ENCODE data around the gene NPR2.

NPR2 gene

DNA sequence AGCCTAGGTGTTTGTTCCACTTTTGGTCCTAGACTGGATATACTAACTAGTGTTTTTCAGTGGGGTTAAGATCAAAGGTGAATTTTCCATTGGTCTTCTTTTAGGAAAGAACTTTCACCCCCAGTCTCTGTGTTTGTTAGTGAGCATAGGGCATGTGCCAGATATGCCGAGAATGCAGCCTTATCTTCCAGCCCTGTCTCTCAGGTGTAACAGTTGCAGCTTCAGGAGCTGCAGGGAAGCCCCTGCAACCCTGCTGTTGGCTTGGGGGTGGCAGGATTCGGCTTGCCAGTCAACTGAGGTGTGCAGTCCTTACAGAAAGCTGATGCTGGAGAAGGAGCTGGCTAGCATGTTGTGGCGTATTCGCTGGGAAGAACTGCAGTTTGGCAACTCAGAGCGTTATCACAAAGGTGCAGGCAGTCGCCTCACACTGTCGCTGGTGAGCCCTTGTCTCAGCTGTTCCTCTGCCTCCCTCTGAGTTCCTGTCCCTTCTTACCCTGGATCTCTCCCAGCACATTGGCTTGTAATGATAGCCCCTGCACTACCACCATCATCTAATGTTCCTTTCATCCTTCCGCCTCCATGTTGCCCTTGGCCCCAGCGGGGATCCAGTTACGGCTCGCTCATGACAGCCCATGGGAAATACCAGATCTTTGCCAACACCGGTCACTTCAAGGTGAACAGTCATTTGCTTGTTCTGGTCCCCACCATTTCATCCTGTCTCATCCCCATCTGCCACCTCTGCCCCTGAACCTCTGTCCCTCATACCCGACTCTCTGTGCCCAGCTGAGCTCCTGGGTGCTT is 10.1 kb downstream of the NPR2 start:
- H3K36me3 Mint-ChIP-seq (ENCODE audit: low read depth) = peaks cover 26% of the 10 kb centered on the region
- no peaks in the 10 kb centered on the region for H3K9me3 Mint-ChIP-seq
- no peaks in the 10 kb centered on the region for H3K27me3 Mint-ChIP-seq
- no peak overlapping the region for H3K4me3 Mint-ChIP-seq
- H3K27ac Mint-ChIP-seq = peak overlapping the region; percentile 17
- H3K4me1 Mint-ChIP-seq (ENCODE audit: low read depth) = peaks cover 26% of the 10 kb centered on the region

DNA sequence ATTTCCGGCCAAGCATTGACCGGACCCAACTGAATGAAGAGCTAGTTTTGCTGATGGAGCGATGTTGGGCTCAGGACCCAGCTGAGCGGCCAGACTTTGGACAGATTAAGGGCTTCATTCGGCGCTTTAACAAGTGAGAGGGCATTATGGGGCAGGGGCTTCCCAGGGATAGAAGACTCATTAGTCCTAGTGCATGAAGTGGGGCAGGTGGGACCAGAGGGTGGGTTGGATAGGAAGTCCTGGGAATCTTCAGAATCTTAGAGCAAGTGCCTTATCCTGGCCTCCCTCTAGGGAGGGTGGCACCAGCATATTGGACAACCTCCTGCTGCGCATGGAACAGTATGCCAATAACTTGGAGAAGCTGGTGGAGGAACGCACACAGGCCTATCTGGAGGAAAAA is 14.7 kb downstream of the NPR2 start:
- Mint-ChIP-seq H3K27ac (no peak overlapping the region), H3K36me3 (ENCODE audit: low read depth) (peaks cover 16% of the 10 kb centered on the region), H3K27me3 (no peaks in the 10 kb centered on the region), H3K9me3 (no peaks in the 10 kb centered on the region), H3K4me3 (no peak overlapping the region), H3K4me1 (ENCODE audit: low read depth) (peaks cover 16% of the 10 kb centered on the region)

DNA sequence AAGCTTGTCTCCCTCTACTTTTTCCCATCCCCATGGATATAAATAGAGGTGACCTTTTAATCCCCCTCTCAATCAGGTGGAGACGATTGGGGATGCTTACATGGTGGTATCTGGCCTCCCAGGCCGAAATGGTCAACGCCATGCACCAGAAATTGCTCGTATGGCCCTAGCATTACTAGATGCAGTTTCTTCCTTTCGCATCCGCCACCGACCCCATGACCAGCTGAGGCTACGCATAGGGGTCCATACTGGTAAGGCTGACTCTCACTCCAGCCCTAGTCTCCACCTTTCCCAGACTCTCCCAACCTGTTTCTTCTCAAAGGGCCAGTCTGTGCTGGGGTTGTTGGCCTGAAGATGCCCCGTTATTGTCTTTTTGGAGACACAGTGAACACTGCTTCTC is 17.0 kb downstream of the NPR2 start:
- H3K27me3 Mint-ChIP-seq = no peaks in the 10 kb centered on the region
- H3K36me3 Mint-ChIP-seq (ENCODE audit: low read depth) = peaks cover 5% of the 10 kb centered on the region
- H3K9me3 Mint-ChIP-seq = no peaks in the 10 kb centered on the region
- H3K4me3 Mint-ChIP-seq = no peak overlapping the region
- H3K27ac Mint-ChIP-seq = no peak overlapping the region
- H3K4me1 Mint-ChIP-seq (ENCODE audit: low read depth) = peaks cover 36% of the 10 kb centered on the region

DNA sequence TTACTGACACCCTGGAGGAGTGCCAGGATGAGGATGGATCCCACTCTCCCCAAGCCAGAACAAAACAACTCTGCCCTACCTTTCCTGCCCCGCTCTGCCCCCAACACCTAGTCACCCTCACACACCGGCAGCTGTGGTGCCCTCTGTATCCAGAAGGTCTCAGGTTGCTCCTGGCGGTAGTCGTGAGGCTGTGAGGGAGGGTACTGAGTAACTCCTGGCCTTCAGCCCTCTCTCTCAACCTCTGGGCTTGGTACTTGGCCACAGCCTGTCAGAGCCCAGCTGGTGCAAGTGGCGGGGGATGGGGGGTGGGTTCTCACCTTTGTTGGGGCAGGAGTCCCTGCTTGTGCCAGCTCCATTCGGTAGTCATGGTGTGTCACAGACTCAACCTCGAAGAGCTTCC is 18.7 kb downstream of the NPR2 start:
- Mint-ChIP-seq H3K9me3 (no peaks in the 10 kb centered on the region), H3K27ac (no peak overlapping the region), H3K4me1 (ENCODE audit: low read depth) (peaks cover 46% of the 10 kb centered on the region), H3K36me3 (ENCODE audit: low read depth) (peaks cover 5% of the 10 kb centered on the region), H3K27me3 (no peaks in the 10 kb centered on the region), H3K4me3 (no peak overlapping the region)

DNA sequence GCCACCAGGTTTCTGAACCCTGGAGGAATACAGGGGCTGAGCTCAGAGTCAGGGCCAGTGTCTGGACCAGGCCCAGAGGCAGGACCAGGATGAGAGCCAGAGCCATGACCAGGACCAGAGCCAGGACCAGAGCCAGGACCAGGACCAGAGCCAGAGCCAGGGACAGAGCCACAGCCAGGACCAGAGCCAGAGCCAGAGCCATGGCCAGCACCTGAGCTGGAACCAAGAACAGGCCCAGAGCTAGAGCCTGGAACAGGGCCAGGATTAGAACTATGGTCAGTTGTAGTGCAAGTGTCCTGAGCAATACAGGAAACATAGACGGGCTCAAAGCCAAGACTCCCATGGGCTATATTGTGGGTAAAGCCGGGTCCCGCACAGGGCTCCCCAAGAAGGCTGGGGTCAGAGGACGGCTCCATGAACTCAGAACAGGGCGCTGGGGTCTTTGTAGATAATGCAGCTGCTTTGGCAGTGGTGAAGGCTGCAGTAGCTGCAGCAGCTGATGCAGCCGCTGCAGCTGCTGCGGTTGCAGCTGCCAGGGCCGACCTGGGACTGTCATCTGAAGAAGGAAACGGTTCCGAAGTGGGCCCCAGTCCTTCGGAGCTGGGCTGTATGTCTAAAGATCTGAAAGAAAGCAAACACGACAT is 20.1 kb downstream of the NPR2 start:
- peak overlapping the region; percentile 94 for H3K27ac Mint-ChIP-seq
- H3K4me1 Mint-ChIP-seq (ENCODE audit: low read depth) = peaks cover 52% of the 10 kb centered on the region
- H3K27me3 Mint-ChIP-seq = no peaks in the 10 kb centered on the region
- H3K36me3 Mint-ChIP-seq (ENCODE audit: low read depth) = peaks cover 5% of the 10 kb centered on the region
- H3K4me3 Mint-ChIP-seq = peak overlapping the region; percentile 85
- H3K9me3 Mint-ChIP-seq = no peaks in the 10 kb centered on the region

DNA sequence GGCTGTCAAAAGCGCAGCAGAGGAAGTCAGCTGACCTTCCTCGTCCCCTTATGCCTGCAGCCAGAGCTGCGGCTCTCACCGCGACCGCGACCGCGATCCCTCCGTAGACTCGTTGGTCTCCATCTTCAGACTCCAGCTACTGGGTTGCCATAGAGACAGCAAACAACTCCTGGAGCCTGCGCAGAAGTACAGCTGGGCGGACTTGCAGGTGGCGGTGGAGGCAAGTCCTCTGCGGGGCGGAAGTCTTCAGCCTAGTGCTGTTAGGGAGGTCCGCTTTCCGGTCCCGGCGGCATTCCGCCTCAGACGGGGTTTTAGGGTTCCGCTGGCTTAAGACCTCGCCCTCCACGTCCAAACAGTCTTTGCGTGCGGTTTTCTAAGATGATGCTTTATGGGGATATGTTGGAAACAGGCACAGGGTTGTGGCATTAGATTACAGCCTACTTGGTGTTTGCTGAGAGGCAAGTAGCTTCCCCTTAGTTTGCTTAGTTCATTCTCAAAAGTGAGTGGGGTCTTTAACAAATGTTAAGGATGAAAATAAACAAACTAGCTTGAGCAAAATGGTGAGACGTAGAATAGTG is 20.7 kb downstream of the NPR2 start, which contains the start of gene SPAG8:
SPAG8 (minus strand) TSS at position 238 of the 578 bp plus-strand sequence; CDS start at position 123, 115 bp downstream.
- Mint-ChIP-seq H3K9me3 (no peaks in the 10 kb centered on the region), H3K27ac (peak within 1 kb of the TSS; percentile 94), H3K27me3 (no peaks in the 10 kb centered on the region), H3K36me3 (ENCODE audit: low read depth) (peaks cover 5% of the 10 kb centered on the region), H3K4me1 (ENCODE audit: low read depth) (peaks cover 52% of the 10 kb centered on the region), H3K4me3 (peak within 1 kb of the TSS; percentile 85)

DNA sequence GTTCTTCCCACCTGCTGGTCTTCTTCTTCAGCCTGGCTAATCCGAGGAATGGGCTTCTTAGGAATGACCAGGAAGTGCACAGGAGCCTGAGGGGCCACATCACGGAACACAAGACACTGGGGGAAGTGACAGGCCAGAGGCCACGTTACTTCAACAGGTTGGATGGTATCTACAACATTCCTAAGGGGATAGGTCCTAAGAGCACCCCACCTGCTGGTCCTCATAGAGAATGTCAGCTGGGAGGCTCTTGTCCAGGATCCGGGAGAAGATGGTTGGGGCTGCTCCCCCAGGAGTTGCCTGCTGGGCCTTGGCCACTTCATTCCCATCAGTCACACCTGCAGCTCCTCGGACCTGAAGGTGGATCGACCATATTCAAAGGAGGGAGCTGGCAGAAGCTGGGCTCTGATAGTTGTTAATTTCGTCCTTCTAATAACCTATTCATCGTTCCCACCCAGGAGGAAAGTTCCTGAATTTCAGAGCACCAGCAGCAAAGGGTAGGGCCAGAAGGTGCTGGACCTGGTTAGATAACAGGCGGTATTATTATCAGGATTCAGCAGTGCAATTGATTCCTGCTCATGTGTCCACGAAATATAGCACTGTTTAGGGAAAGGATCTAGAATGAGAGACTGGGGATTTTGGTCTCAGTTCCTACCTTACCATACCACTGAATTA is 22.2 kb downstream of the NPR2 start:
- peaks cover 52% of the 10 kb centered on the region for H3K4me1 Mint-ChIP-seq (ENCODE audit: low read depth)
- H3K27me3 Mint-ChIP-seq = no peaks in the 10 kb centered on the region
- no peaks in the 10 kb centered on the region for H3K36me3 Mint-ChIP-seq (ENCODE audit: low read depth)
- no peaks in the 10 kb centered on the region for H3K9me3 Mint-ChIP-seq
- peak overlapping the region; percentile 84 for H3K27ac Mint-ChIP-seq
- H3K4me3 Mint-ChIP-seq = peak overlapping the region; percentile 94

DNA sequence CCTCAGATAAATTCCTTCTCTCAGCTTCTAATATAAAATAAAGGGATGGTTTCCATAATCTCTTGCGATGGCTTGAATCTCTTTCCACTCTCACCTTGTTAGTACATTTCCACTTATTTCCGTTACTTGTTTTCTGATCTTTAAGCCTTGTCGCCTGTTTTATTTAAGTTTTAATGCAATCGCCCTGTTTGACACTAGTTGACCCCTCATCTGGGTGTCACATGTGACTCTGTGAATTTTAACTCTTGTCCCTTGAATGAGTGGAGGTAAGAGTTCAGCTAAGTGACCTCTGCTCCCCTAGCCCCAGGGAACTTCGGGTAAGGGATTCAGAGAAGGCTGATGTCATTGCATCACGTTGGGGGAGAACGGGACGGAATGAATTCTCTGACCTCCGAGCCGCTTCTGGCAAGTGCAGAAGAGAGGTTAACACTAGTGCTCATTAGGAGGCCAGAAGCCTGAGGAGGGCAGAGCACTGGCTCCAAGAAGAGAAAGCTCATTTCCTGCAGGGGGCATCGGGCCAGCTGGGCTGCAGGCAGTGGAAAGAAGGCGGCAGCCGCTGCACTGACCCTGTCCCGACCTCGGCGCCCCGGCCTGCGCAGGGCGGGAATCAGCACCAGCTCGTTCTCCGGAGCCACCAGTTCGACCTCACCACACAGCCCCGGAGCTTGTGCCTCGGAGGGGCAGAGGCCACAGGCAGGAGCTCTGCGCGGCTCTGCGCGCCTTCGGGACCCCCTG is 22.9 kb downstream of the NPR2 start:
- Mint-ChIP-seq H3K36me3 (ENCODE audit: low read depth) (no peaks in the 10 kb centered on the region), H3K27me3 (no peaks in the 10 kb centered on the region), H3K27ac (peak overlapping the region; percentile 98), H3K4me3 (peak overlapping the region; percentile 94), H3K9me3 (no peaks in the 10 kb centered on the region), H3K4me1 (ENCODE audit: low read depth) (peaks cover 52% of the 10 kb centered on the region)

DNA sequence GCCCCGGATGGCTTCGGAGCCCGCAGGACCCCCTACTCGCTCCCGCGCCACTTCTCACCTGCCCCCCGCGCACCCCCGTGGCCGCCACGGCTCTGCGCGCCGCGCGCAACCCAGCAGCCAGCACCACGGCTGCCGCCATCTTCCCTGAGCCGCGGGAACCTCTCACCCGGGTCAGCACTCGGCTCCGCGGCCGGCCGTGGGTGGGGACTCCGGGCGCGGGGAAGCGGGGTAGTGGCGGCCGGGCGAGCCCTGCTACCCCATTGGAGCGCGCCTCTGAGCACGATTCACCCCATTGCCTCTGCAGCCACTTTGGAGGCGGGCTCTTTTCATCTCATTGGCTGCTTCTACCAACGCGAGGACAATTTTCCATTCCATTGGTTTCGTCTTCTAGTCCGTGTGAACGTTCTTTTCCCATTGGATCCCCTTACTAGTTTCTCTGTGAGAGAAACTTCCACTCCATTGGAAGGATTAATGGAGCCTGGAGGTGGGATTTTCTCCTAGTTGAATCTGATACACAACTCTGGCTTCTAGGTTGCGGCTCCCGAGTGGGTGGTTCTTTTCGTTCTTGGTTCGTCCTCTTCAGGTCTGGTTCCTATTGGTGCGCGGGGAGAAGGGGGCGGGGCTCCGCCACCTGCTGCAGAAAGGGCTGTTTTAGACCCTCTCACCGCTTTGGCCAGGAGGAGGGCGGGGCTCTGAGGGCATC is 23.6 kb downstream of the NPR2 start, which contains the start of gene HINT2:
HINT2 (minus strand) TSS at position 202 of the 703 bp plus-strand sequence; CDS start at position 139, 63 bp downstream.
- H3K4me3 Mint-ChIP-seq = peak within 1 kb of the TSS; percentile 94

GRCh38 chr9:35816708-35817107 is 25.3 kb downstream of the NPR2 start:
- no peak overlapping the region for H3K27ac Mint-ChIP-seq
- H3K4me3 Mint-ChIP-seq = no peak overlapping the region

More for the DNA sequence above, 23.6 kb downstream of the NPR2 start, which contains the start of gene HINT2:
- Mint-ChIP-seq H3K9me3 (no peaks in the 10 kb centered on the region), H3K27me3 (no peaks in the 10 kb centered on the region), H3K4me1 (ENCODE audit: low read depth) (peaks cover 44% of the 10 kb centered on the region), H3K36me3 (ENCODE audit: low read depth) (no peaks in the 10 kb centered on the region), H3K27ac (peak within 1 kb of the TSS; percentile 98)

GRCh38 chr9:35818341-35818740 is 26.9 kb downstream of the NPR2 start:
- no peaks in the 10 kb centered on the region for H3K27me3 Mint-ChIP-seq
- H3K4me1 Mint-ChIP-seq (ENCODE audit: low read depth) = peaks cover 16% of the 10 kb centered on the region
- H3K4me3 Mint-ChIP-seq = no peak overlapping the region
- no peaks in the 10 kb centered on the region for H3K9me3 Mint-ChIP-seq
- H3K36me3 Mint-ChIP-seq (ENCODE audit: low read depth) = no peaks in the 10 kb centered on the region
- no peak overlapping the region for H3K27ac Mint-ChIP-seq

More at GRCh38 chr9:35816708-35817107, 25.3 kb downstream of the NPR2 start:
- H3K9me3 Mint-ChIP-seq = no peaks in the 10 kb centered on the region
- no peaks in the 10 kb centered on the region for H3K27me3 Mint-ChIP-seq
- H3K36me3 Mint-ChIP-seq (ENCODE audit: low read depth) = no peaks in the 10 kb centered on the region
- peaks cover 31% of the 10 kb centered on the region for H3K4me1 Mint-ChIP-seq (ENCODE audit: low read depth)

DNA sequence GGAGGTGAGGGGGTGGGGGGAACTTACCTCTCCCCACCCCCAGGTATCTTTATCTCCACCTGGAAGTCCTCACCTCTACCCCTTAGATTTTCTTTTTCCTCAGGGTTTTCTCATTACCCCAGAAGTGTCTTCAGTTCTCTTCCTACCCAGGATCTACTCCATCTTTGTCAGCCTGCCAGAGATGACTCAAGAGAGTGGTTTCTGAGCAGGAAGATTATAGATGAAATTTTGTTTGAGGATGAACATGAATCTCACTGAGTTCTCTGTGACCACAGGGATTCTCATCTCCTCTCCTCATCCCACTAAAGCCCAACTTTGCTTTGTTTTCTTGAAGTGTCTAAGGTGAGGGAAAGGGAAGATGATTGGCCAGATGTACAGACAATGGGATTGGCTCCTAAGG is 28.7 kb downstream of the NPR2 start:
- H3K27me3 Mint-ChIP-seq = no peaks in the 10 kb centered on the region
- H3K27ac Mint-ChIP-seq = no peak overlapping the region
- H3K4me1 Mint-ChIP-seq (ENCODE audit: low read depth) = peaks cover 6% of the 10 kb centered on the region
- no peaks in the 10 kb centered on the region for H3K9me3 Mint-ChIP-seq
- no peaks in the 10 kb centered on the region for H3K36me3 Mint-ChIP-seq (ENCODE audit: low read depth)
- H3K4me3 Mint-ChIP-seq = no peak overlapping the region

GRCh38 chr9:35822926-35823325 is 31.5 kb downstream of the NPR2 start:
- no peak overlapping the region for H3K27ac Mint-ChIP-seq
- H3K36me3 Mint-ChIP-seq (ENCODE audit: low read depth) = no peaks in the 10 kb centered on the region
- no peak overlapping the region for H3K4me3 Mint-ChIP-seq
- no peaks in the 10 kb centered on the region for H3K27me3 Mint-ChIP-seq
- H3K4me1 Mint-ChIP-seq (ENCODE audit: low read depth) = peaks cover 4% of the 10 kb centered on the region
- H3K9me3 Mint-ChIP-seq = no peaks in the 10 kb centered on the region

Data from stimulated activated naive CD8-positive, alpha-beta T cell treated with anti-CD3 and anti-CD28 coated beads, Interleukin-15, Interleukin-2, amounts not matched to agents 100 ng/mL and 50 ng/mL, for 24 hours (primary cell).